Nephron (organoid): ENCODE results near the gene DUS1L.

Source experiments
- H3K27ac Mint-ChIP-seq, 3 experiments: 2 replicates each; pipeline ENCODE4 v1.8.0; 2020; ENCODE audit warnings: mixed read lengths in 3 of 3, mild to moderate bottlenecking in 2 of 3, moderate library complexity in 1 of 3
- H3K27me3 Mint-ChIP-seq: 2 replicates; pipeline ENCODE4 v1.8.0; 2021; ENCODE audit warnings: low read depth, mild to moderate bottlenecking, moderate library complexity, mixed read lengths
- H3K36me3 Mint-ChIP-seq: 2 replicates; pipeline ENCODE4 v1.8.0; 2020; ENCODE audit warnings: low read depth, mixed read lengths
- H3K4me1 Mint-ChIP-seq: 2 replicates; pipeline ENCODE4 v1.8.0; 2020; ENCODE audit warnings: mixed read lengths
- H3K4me3 Mint-ChIP-seq, 3 experiments: 2 replicates each; pipeline ENCODE4 v1.8.0; 2020; ENCODE audit warnings: mild to moderate bottlenecking in 3 of 3, mixed read lengths in 3 of 3, moderate library complexity in 2 of 3
- H3K9me3 Mint-ChIP-seq: 2 replicates; pipeline ENCODE4 v1.8.0; 2020; ENCODE audit warnings: mixed read lengths
- CTCF ChIP-seq, 3 experiments: fragments of 200-600 bp; sonication (generic); IDR thresholded peaks; one replicate each; pipeline ENCODE4 v1.5.0; 2021; ENCODE audit warnings: antibody characterized with exemption in 3 of 3; ENCODE audit not compliant: unreplicated experiment in 3 of 3

The DUS1L gene

GRCh38 chr17:82094931-82095776 is 29.6 kb upstream of the DUS1L start:
- Mint-ChIP-seq H3K4me3 (peak overlapping the region in 1 of 3 experiments; percentile 76), H3K4me1 (no peaks in the 10 kb centered on the region), H3K9me3 (no peaks in the 10 kb centered on the region), H3K27ac (no peak overlapping the region), H3K36me3 (peaks cover 5% of the 10 kb centered on the region), H3K27me3 (no peaks in the 10 kb centered on the region)
- TF ChIP-seq CTCF (IDR thresholded peaks at IDR 0.05; ENCODE audit: unreplicated experiment in 3 of 3), result no peak

GRCh38 chr17:82092995-82093751 is 27.6 kb upstream of the DUS1L start:
- Mint-ChIP-seq H3K36me3 (peaks cover 6% of the 10 kb centered on the region), H3K27ac (no peak overlapping the region), H3K27me3 (no peaks in the 10 kb centered on the region), H3K4me1 (no peaks in the 10 kb centered on the region), H3K4me3 (peak overlapping the region in 1 of 3 experiments; percentile 45), H3K9me3 (no peaks in the 10 kb centered on the region)
- no peak for TF ChIP-seq CTCF (IDR thresholded peaks at IDR 0.05; ENCODE audit: unreplicated experiment in 3 of 3)

GRCh38 chr17:82092628-82092994 is 27.0 kb upstream of the DUS1L start:
- no peak for TF ChIP-seq CTCF (IDR thresholded peaks at IDR 0.05; ENCODE audit: unreplicated experiment in 3 of 3)
- Mint-ChIP-seq H3K36me3 (peaks cover 8% of the 10 kb centered on the region), H3K4me3 (no peak overlapping the region), H3K27ac (no peak overlapping the region), H3K4me1 (no peaks in the 10 kb centered on the region), H3K27me3 (no peaks in the 10 kb centered on the region), H3K9me3 (no peaks in the 10 kb centered on the region)

GRCh38 chr17:82092094-82092586 is 26.5 kb upstream of the DUS1L start:
- no peak overlapping the region for H3K27ac Mint-ChIP-seq
- H3K9me3 Mint-ChIP-seq, result no peaks in the 10 kb centered on the region
- no peak overlapping the region for H3K4me3 Mint-ChIP-seq
- H3K4me1 Mint-ChIP-seq, result no peaks in the 10 kb centered on the region
- H3K36me3 Mint-ChIP-seq, result peaks cover 8% of the 10 kb centered on the region
- TF ChIP-seq CTCF (IDR thresholded peaks at IDR 0.05; ENCODE audit: unreplicated experiment in 3 of 3), result no peak
- no peaks in the 10 kb centered on the region for H3K27me3 Mint-ChIP-seq

- H3K4me1 Mint-ChIP-seq, result no peaks in the 10 kb centered on the region
- no peaks in the 10 kb centered on the region for H3K9me3 Mint-ChIP-seq
- no peak overlapping the region for H3K4me3 Mint-ChIP-seq
- H3K27ac Mint-ChIP-seq, result no peak overlapping the region
- no peak for TF ChIP-seq CTCF (IDR thresholded peaks at IDR 0.05; ENCODE audit: unreplicated experiment in 3 of 3)
- H3K36me3 Mint-ChIP-seq, result peaks cover 8% of the 10 kb centered on the region
- no peaks in the 10 kb centered on the region for H3K27me3 Mint-ChIP-seq
These were observed 25.9 kb upstream of the DUS1L start for GRCh38 chr17:82091264-82092066.
